Measurements from ENCODE around the gene MB. TPM values are rescaled to one million over a fixed set of nuclear protein-coding genes. Genes with fewer than 3 reads are reported as not detected.
"Not testable (repeated sequence)": the region's sequence is repeated elsewhere in the genome, so short reads cannot be mapped to it uniquely, and the experiment has no call there.

Gene MB
- total RNA-seq, 2 donors from 2014 or later: 1.3 TPM; not detected in 1

DNA sequence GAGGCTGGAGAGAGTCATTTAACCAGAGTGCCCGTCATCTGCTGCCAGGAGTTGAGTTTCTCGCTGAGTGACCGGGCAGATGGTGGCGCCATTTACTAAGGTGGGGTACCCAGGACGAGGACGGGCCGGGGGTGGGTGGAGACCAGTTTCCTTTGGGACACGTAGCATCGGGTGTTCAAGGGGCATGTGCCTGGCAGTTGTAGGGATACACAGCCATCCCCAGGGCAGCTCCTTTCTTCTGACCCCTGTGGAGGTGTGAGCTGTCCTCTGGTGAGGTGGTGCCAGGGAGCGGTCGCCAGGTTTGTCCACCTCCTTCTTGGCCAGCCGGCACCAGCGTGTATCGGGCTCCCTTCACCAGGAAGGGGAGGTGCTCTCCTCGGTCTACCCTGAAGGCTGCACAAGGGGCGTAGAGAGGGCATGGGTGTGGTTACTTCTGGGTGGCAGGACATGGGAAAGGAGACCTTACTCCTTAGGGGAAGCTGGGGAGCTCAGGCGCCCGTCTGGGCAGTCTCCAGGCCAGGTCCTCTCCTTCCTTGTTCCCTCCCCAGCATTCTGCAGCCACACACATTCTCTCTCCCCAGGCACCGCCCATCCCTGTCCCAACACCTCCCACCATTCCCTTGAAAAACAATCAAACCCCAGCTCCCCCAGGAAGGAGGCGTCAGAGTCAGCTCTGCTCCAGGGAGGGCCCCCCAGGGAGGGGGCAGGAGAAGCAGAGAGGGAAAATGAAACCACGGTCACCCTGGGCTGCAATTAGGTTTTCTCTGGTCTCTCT lies 10.3 kb upstream of the MB start:
- ATAC-seq: peak; percentile 88
- peaks cover 23% of the 10 kb centered on the region for H3K4me1 ChIP-seq
- no peaks in the 10 kb centered on the region for H3K36me3 ChIP-seq (replicated peaks in 1 of 2; ENCODE audit: insufficient read depth in 1 of 2, low read depth in 2 of 2)
- intact Hi-C loops (cut with DNase I): loop anchor here (10.0 kb wide), 1 partner anchor 497 kb away; no protein-coding TSS in a partner anchor
- no peaks in the 10 kb centered on the region for H3K27me3 ChIP-seq
- H3K27ac ChIP-seq: peak overlapping the region; percentile 84 to 99 (median 95)
- no peaks in the 10 kb centered on the region for H3K9me3 ChIP-seq
- WGBS, 2 donors: 0 to 1% methylated on average over 3 to 21 of the region's 21 CpGs
- H3K4me3 ChIP-seq: peak overlapping the region; percentile 16 to 31
- peak; percentile 87 to 91 (median 88) for DNase-seq
- TF ChIP-seq POLR2A (IDR thresholded peaks at IDR 0.05): peak; percentile 71 to 97 (median 92)
- TF ChIP-seq, protein P1, sequence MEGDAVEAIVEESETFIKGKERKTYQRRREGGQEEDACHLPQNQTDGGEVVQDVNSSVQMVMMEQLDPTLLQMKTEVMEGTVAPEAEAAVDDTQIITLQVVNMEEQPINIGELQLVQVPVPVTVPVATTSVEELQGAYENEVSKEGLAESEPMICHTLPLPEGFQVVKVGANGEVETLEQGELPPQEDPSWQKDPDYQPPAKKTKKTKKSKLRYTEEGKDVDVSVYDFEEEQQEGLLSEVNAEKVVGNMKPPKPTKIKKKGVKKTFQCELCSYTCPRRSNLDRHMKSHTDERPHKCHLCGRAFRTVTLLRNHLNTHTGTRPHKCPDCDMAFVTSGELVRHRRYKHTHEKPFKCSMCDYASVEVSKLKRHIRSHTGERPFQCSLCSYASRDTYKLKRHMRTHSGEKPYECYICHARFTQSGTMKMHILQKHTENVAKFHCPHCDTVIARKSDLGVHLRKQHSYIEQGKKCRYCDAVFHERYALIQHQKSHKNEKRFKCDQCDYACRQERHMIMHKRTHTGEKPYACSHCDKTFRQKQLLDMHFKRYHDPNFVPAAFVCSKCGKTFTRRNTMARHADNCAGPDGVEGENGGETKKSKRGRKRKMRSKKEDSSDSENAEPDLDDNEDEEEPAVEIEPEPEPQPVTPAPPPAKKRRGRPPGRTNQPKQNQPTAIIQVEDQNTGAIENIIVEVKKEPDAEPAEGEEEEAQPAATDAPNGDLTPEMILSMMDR (IDR thresholded peaks at IDR 0.05): peak; percentile 24 to 78 (median 49)

DNA sequence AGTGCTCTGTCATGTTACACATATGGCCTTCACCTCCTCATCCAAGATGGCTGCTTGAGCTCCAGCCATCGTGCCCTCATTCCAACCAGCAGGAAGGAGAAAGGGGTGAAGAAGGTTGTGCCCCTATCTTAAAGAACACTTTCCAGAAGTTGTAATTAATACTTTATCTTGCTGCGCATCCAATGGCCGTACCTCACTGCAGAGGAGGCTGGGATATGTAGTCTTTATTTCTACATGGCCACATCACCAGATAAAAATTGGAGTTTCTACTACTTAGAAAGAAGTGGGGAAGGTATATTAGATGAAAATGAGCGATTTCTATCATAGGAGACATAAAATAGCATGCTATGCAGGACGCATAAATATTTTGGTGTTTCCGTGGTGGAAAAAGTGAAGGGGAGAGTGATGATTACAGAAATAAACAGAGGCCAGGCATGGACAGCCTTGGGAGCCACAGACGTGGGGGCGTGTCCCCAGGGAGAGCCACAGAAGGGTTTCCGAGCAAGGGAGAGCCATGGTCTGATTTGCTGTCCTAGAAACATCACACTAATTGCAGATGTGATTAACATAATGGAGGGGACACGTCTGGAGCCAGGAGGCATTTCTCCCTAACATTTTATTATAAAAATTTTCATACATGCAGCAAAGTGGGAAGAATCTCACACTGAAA lies 8.8 kb upstream of the MB start:
- no peak overlapping the region for H3K4me3 ChIP-seq
- WGBS, 2 donors: 61 to 62% methylated on average over 10 of the region's 10 CpGs
- no peak overlapping the region for H3K27ac ChIP-seq
- ATAC-seq (no peak), DNase-seq (no peak)
- no peaks in the 10 kb centered on the region for H3K36me3 ChIP-seq (replicated peaks in 1 of 2; ENCODE audit: insufficient read depth in 1 of 2, low read depth in 2 of 2)
- TF ChIP-seq, protein P1 (IDR thresholded peaks at IDR 0.05): no peak
- TF ChIP-seq POLR2A (IDR thresholded peaks at IDR 0.05): no peak
- no peaks in the 10 kb centered on the region for H3K27me3 ChIP-seq
- peaks cover 26% of the 10 kb centered on the region for H3K4me1 ChIP-seq
- intact Hi-C loops (cut with DNase I): loop anchor here (10.0 kb wide), 1 partner anchor 499 kb away; no protein-coding TSS in a partner anchor
- no peaks in the 10 kb centered on the region for H3K9me3 ChIP-seq

DNA sequence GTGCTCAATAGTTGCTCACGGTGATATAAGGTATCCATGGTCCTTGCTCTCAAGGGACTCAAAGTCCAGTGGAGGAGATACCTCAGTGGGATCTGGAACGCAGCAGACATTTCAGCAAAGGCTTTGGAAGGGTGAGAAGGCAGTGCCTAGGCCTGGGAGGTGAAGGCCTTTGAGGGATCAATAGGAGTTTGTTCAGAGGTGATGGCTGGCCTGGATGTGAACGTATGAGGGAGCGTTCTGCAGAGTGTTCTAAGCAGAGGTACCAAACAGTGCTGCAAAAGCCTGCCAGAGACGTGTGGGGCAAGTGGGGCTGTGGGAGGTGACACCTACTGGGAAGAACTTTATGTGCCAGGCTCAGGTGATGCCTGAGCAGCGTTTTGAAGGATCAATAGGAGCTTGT lies 7.4 kb upstream of the MB start:
- no peak for TF ChIP-seq POLR2A (IDR thresholded peaks at IDR 0.05)
- TF ChIP-seq, protein P1 (IDR thresholded peaks at IDR 0.05): no peak
- no peak for ATAC-seq
- H3K9me3 ChIP-seq: no peaks in the 10 kb centered on the region
- H3K27me3 ChIP-seq: no peaks in the 10 kb centered on the region
- peaks cover 22% of the 10 kb centered on the region for H3K4me1 ChIP-seq
- H3K27ac ChIP-seq: no peak overlapping the region
- H3K36me3 ChIP-seq (replicated peaks in 1 of 2; ENCODE audit: insufficient read depth in 1 of 2, low read depth in 2 of 2): no peaks in the 10 kb centered on the region
- intact Hi-C loops (cut with DNase I): loop anchor here (10.0 kb wide), 1 partner anchor 500 kb away; no protein-coding TSS in a partner anchor
- WGBS, 2 donors: 82 to 83% methylated on average over 6 of the region's 6 CpGs
- no peak overlapping the region for H3K4me3 ChIP-seq
- no peak for DNase-seq

DNA sequence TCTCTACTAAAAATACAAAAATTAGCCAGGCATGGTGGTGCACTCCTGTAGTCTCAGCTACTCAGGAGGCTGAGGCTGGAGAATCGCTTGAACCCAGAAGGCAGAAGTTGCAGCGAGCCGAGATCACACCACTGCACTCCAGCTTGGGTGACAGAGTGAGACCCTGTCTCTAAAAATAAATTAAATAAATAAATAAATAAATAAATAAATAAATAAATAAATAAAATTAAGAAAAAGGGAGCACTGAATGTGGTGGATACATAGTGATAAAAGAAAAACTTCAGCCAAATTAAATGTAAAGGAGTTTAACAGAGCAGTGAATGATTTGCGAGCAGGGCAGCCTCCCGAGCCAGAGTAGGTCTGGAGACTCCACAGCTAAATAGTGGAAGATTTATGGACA lies 6.8 kb upstream of the MB start:
- peaks cover 19% of the 10 kb centered on the region for H3K4me1 ChIP-seq
- H3K9me3 ChIP-seq; H3K27ac ChIP-seq; DNase-seq; H3K4me3 ChIP-seq; ATAC-seq; H3K36me3 ChIP-seq (replicated peaks in 1 of 2; ENCODE audit: insufficient read depth in 1 of 2, low read depth in 2 of 2); H3K27me3 ChIP-seq: not testable (repeated sequence)
- intact Hi-C loops (cut with DNase I): loop anchor here (10.0 kb wide), 1 partner anchor 501 kb away; no protein-coding TSS in a partner anchor
- WGBS, 2 donors: 87% methylated on average over 5 of the region's 5 CpGs

DNA sequence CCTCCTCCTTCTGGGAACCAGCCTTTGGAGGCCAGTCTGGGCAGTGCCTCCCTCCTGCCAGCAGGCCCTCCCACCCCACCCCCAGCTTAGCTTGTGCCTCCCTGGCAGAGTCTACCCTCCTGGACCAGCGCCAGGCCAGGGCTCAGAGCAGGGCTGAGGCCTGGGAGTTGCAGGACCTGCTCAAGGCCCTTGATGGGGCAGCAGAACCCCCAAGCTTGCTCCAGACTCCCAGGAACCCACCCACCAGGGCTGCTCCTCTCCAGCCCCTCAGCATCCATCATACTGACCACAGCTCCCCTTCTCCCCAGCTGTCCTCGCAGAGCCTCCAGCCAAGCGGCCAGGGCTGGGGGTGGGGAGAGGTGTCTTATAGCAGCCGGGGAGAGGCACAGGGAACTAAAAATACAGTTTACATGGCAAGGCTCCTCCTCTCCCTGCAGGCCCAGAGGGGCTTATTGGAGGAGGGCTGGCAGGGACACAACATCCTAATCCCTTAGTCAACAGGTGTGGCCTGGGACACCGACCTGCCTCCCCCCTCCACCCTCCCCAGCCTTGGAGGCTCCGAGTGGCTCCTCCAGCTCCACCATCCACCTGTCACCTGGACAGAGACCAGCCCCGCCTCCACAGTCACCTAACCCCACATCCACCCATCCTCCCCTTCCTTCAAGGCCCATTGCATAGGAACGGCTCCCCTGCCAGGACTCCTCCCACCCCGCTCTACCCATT lies 5.2 kb upstream of the MB start:
- TF ChIP-seq, protein P1 (IDR thresholded peaks at IDR 0.05): no peak
- TF ChIP-seq POLR2A (IDR thresholded peaks at IDR 0.05): no peak
- Histone ChIP-seq H3K27ac (peak overlapping the region in 3 of 4 donors; percentile 17 to 35 (median 34)), H3K36me3 (replicated peaks in 1 of 2; ENCODE audit: insufficient read depth in 1 of 2, low read depth in 2 of 2) (no peaks in the 10 kb centered on the region), H3K4me3 (no peak overlapping the region), H3K9me3 (no peaks in the 10 kb centered on the region), H3K4me1 (peaks cover 19% of the 10 kb centered on the region), H3K27me3 (no peaks in the 10 kb centered on the region)
- DNase-seq (peak; percentile 35 to 56 (median 50)), ATAC-seq (peak; percentile 39)
- intact Hi-C loops (cut with DNase I): loop anchor here (10.0 kb wide), 1 partner anchor 502 kb away; no protein-coding TSS in a partner anchor
- 35 to 66% methylated on average over 5 to 9 of the region's 9 CpGs for WGBS, 2 donors
